ENCODE measurements around the gene PNP. TPM values are rescaled to one million over a fixed set of nuclear protein-coding genes. Genes with fewer than 3 reads are reported as not detected.

Gene PNP
- total RNA-seq, 1 donor from 2014 or later, result 17.0 TPM

- H3K4me1 Mint-ChIP-seq (ENCODE audit: unreplicated experiment), result peaks cover 6% of the 10 kb centered on the region
- H3K36me3 Mint-ChIP-seq (ENCODE audit: unreplicated experiment), result no peaks in the 10 kb centered on the region
- H3K27ac Mint-ChIP-seq (ENCODE audit: unreplicated experiment), result no peak overlapping the region
- H3K27me3 Mint-ChIP-seq (ENCODE audit: unreplicated experiment), result no peaks in the 10 kb centered on the region
- no peak overlapping the region for H3K4me3 Mint-ChIP-seq (ENCODE audit: unreplicated experiment)
- H3K9me3 Mint-ChIP-seq (ENCODE audit: unreplicated experiment), result no peaks in the 10 kb centered on the region
- no peak for DNase-seq (ENCODE audit: extremely low spot score, unreplicated experiment)
- no peak for TF ChIP-seq CTCF (IDR thresholded peaks at IDR 0.05)
These were observed 41.8 kb upstream of the PNP start for GRCh38 chr14:20427231-20428009.

DNA sequence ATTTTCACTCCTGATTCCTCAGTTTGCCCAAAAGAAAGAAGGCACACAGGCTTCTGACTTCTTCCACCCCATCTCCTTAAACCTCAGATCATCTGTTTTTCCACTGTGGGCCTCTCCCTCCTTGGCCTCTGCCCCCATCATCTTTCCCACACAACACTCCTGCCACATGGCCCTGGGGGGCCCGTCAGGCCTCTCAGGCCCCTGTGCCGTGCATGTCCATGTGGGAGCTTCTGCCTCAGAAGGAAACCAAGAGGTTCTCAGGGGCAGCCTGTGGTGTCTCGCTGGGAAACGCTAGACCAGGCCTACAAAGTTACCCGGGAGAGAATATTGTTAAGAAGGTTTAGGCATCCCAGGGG lies 41.2 kb upstream of the PNP start:
- no peak overlapping the region for H3K27ac Mint-ChIP-seq (ENCODE audit: unreplicated experiment)
- H3K4me3 Mint-ChIP-seq (ENCODE audit: unreplicated experiment), result no peak overlapping the region
- DNase-seq (ENCODE audit: extremely low spot score, unreplicated experiment), result no peak
- no peaks in the 10 kb centered on the region for H3K27me3 Mint-ChIP-seq (ENCODE audit: unreplicated experiment)
- peaks cover 6% of the 10 kb centered on the region for H3K4me1 Mint-ChIP-seq (ENCODE audit: unreplicated experiment)
- TF ChIP-seq CTCF (IDR thresholded peaks at IDR 0.05), result no peak
- no peaks in the 10 kb centered on the region for H3K9me3 Mint-ChIP-seq (ENCODE audit: unreplicated experiment)
- no peaks in the 10 kb centered on the region for H3K36me3 Mint-ChIP-seq (ENCODE audit: unreplicated experiment)

- H3K27ac Mint-ChIP-seq (ENCODE audit: unreplicated experiment), result no peak overlapping the region
- no peaks in the 10 kb centered on the region for H3K36me3 Mint-ChIP-seq (ENCODE audit: unreplicated experiment)
- H3K9me3 Mint-ChIP-seq (ENCODE audit: unreplicated experiment), result no peaks in the 10 kb centered on the region
- H3K27me3 Mint-ChIP-seq (ENCODE audit: unreplicated experiment), result peaks cover 3% of the 10 kb centered on the region
- TF ChIP-seq CTCF (IDR thresholded peaks at IDR 0.05), result no peak
- H3K4me1 Mint-ChIP-seq (ENCODE audit: unreplicated experiment), result peaks cover 6% of the 10 kb centered on the region
- no peak for DNase-seq (ENCODE audit: extremely low spot score, unreplicated experiment)
- H3K4me3 Mint-ChIP-seq (ENCODE audit: unreplicated experiment), result no peak overlapping the region
These were observed 40.4 kb upstream of the PNP start for GRCh38 chr14:20428802-20429201.

DNA sequence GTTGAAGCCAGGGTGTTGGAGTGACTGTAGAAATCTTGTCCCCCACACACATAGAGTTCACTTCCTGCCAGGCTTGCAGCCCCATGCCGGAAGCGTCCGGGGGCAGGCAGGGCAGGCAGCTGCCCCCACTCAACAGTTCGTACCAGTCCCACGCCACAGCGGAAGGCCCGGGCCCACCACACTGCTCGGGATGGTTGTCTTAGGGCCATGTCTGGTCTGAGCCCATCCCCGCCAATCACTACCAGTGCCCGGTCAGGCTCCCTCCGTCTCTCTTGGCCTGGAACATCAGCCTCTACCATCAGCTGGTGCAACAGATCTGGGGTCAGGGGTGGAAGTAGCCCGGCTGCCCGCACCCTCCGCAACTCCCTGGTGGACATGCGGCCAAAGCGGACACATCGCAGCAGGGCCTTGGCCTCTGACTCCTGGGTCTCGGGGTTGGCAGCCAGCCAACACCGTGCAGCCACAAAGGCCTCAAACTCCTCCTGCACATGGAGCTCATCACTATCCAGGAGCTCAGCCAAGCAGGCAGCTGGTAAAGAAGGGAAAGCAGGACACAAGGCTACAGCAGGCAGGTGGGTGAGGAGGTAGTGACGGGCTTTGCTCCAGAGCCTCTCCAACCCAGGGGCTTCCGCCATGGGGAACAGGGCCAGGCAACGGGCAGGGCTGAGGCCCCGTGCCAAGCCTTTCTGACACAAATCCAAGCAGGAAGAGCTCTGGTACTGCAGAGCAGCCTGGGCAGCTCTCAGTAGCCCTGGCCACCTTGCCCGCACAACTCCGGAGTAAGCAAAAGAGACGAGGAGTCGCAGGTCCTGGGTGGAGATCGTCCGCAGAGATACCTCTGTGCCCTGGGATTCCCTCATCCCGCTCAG lies 39.2 kb upstream of the PNP start:
- peaks cover 6% of the 10 kb centered on the region for H3K4me1 Mint-ChIP-seq (ENCODE audit: unreplicated experiment)
- no peak for TF ChIP-seq CTCF (IDR thresholded peaks at IDR 0.05)
- peaks cover 3% of the 10 kb centered on the region for H3K27me3 Mint-ChIP-seq (ENCODE audit: unreplicated experiment)
- no peak for DNase-seq (ENCODE audit: extremely low spot score, unreplicated experiment)
- no peaks in the 10 kb centered on the region for H3K9me3 Mint-ChIP-seq (ENCODE audit: unreplicated experiment)
- no peak overlapping the region for H3K4me3 Mint-ChIP-seq (ENCODE audit: unreplicated experiment)
- H3K36me3 Mint-ChIP-seq (ENCODE audit: unreplicated experiment), result no peaks in the 10 kb centered on the region
- no peak overlapping the region for H3K27ac Mint-ChIP-seq (ENCODE audit: unreplicated experiment)

Measured in osteocyte (in vitro differentiated cells).